Neural cell (in vitro differentiated cells): ENCODE measurements around the gene YPEL1.

Experiments used
- CTCF ChIP-seq: fragments of 450-650 bp; IDR thresholded peaks from 2 replicates; pipeline ENCODE4 v1.5.1; 2014; ENCODE audit warnings: antibody characterized with exemption, mild to moderate bottlenecking, moderate library complexity; ENCODE audit not compliant: poor library complexity, severe bottlenecking
- EZH2 ChIP-seq: fragments of 200-600, 300-800 bp; shearing (Covaris generic), sonication (generic); IDR thresholded peaks from 2 replicates; pipeline ENCODE4 v1.6.1; 2014; ENCODE audit warnings: antibody characterized with exemption, low read length, borderline replicate concordance, mild to moderate bottlenecking; ENCODE audit not compliant: insufficient read depth, poor library complexity, severe bottlenecking
- MXI1 ChIP-seq: fragments of 450-650 bp; conservative IDR thresholded peaks from 2 replicates; pipeline ENCODE4 v1.6.1; 2014; ENCODE audit warnings: antibody characterized with exemption, mild to moderate bottlenecking; ENCODE audit not compliant: poor library complexity, severe bottlenecking
- POLR2AphosphoS5 ChIP-seq: IDR thresholded peaks from 2 replicates; pipeline ENCODE4 v1.6.1; 2012
- REST ChIP-seq: IDR thresholded peaks from 2 replicates; pipeline ENCODE4 v1.6.1; 2012; ENCODE audit warnings: borderline replicate concordance
- TAF1 ChIP-seq: IDR thresholded peaks from 2 replicates; pipeline ENCODE4 v1.6.1; 2012; ENCODE audit warnings: low read depth

DNA sequence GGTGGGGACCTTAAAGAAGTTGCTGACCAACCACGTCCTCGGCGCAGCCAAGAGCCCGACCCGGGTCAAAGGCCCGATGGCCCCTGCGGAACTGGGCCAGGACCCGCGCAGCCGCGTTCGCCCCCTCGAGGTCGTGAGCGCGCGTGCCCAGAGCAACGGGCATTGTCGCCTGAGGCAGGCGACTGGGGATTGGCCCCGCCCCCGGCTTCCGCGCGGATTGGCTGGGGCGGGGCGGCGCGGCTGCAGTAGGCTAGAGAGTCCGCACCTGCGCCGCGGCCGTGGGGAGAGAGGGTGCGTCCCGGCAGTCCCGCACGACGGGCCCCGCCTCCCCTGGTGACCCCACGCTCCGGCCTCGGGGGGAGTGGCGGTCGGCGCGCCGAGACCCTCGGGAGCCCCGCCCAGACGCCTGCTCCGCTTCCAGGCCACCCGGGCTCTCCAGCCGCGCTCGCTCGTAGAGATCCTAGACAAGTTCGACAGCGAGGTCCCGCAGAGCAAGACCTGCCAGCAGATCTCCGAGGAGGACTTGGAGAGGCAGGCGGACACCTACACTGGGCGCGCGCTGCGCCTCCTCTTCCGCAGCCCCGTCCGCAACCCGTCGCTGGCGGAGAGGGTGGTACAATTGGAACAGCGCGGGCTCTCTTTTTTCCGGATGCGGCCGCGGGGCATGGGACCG is 78.1 kb downstream of the YPEL1 start:
- TF ChIP-seq CTCF (peak; percentile 31), EZH2 (no peak), POLR2AphosphoS5 (peak; percentile 8), REST (no peak), MXI1 (peak; percentile 28), TAF1 (no peak)
